HG03520 (cell line): ENCODE data around the gene IGSF6.
"Not testable (repeated sequence)": the region's sequence is repeated elsewhere in the genome, so short reads cannot be mapped to it uniquely, and the experiment has no call there.

Experiments
- ATAC-seq: cut with Tn5 transposase; IDR thresholded peaks from one replicate; pipeline ENCODE4 v1.9.1; 2021; ENCODE audit warnings: mild to moderate bottlenecking, moderate library complexity; ENCODE audit not compliant: unreplicated experiment

IGSF6 gene

DNA sequence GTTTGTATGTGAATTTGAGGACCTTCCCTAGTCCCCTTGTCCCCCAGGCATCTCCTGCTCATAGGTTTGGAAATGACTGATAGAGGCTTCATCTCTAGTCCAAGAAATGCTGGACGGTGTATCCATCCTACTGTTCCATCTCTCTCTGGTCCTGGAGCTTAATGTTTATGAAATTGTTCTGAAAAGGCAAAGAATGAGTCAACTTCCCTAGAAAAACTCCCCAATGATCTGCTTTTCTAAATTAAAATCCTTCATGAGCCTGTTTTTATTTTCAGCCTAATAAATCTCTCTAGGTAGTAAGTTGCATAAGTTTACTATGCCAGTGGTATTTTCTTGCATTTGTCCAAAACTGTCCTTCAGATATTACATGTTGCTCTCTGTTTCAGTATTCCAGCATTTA is 2.1 kb upstream of the IGSF6 start:
- ATAC-seq = no peak

DNA sequence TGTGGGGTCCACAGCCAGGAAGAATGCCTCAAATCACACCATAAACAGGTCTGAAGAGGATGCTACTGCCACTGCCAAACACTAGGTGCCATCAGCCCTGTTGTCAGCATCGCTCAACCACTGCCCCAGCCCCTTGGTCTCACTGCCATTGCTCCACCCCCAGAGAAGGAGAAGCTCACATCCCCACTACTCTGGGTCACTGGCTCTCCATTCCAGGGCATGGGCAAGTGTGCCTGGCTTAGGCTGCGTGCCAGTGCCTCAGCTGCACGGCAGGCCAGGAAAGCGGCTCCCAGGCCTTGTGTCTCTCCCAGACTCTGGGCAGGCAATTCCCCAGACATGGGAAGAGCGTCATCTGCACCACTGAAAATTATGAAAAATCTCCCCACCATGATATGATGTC is 1.2 kb upstream of the IGSF6 start:
- no peak for ATAC-seq

DNA sequence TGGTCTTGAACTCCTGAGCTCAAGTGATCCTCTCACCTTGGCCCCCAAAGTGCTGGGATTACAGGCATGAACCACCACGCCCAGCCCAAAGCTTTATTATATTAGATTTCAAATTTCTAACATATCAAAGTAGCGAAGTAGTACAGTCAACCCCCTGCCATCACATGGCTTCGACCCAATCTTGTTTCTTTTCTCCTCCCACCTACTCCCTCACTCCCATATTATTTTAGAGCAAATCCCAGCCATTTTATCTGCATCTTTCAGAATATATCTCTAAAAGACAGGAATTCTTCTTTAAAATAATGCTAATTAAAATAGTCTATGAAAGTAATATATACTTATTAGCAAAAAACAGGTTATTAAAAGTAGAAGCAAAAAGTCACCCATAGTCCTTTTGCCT is 893 bp downstream of the IGSF6 start:
- ATAC-seq = no peak

DNA sequence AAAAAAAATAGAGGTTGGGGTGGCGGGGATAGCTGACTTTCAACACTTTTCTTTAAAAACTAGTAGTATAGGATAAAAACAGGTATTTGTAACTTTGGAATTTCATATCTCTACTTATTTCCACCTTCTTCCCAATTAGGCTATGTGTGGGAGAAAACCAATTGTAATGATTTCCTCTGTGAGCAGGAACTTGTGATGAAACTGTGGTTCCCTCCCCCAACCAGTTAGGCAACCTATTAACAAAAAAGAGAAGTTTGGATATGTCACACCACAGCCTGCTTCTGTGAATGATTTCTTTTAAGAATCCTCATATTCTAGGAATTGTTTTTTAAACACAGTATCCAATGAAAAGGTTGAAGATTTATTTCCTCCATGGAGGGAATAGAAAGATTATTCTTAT is 1.9 kb downstream of the IGSF6 start:
- no peak for ATAC-seq

DNA sequence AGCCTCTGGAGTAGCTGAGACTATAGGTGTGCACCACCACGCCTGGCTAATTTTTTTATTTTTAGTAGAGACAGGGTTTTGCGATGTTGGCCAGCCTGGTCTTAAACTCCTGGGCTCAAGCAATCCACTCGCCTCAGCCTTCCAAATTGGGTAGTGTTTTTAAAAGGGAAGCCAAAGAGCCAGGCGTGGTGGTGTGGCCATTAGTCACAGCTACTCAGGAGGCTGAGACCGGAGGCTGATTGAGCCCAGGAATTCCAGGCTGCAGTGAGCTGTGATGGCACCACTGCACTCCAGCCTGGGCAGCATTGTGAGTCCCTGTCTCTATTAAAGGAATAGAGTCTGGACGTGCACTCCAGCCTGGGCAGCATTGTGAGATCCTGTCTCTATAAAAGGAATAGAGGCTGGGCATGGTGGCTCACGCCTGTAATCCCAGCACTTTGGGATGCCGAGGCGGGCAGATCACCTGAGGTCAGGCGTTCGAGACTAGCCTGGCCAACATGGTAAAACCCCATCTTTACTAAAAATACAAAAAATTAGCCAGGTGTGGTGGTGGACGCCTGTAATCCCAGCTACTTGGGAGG is 2.5 kb downstream of the IGSF6 start:
- ATAC-seq = not testable (repeated sequence)

DNA sequence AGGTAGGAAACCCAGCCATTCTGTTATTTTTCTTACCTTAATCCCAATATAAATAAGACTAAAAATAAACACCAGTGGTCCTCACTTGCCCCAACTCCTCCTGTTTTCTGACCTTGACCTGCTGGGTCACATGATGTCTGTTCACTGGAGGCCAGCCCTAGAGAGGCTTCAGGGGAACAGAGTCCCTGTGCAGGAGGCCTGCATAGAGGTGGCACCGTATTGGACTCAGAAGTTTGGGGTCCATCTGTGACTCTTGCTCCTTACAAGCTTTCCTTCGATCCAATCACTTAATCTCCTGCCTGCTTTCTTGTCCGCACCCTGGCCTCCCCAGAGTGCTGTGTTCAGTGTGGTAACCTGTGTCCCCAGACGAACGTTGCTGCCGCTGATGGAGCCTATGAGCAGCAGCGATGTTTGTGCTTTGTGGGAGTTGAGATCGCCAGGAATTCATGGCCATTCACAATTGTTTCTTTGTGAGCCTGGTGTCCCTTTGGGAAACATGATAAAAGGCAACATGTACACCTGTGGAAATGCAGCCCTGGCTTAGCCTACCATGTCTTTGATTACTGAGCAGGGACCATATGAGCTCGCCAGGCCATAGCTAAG is 4.7 kb downstream of the IGSF6 start:
- ATAC-seq = no peak

DNA sequence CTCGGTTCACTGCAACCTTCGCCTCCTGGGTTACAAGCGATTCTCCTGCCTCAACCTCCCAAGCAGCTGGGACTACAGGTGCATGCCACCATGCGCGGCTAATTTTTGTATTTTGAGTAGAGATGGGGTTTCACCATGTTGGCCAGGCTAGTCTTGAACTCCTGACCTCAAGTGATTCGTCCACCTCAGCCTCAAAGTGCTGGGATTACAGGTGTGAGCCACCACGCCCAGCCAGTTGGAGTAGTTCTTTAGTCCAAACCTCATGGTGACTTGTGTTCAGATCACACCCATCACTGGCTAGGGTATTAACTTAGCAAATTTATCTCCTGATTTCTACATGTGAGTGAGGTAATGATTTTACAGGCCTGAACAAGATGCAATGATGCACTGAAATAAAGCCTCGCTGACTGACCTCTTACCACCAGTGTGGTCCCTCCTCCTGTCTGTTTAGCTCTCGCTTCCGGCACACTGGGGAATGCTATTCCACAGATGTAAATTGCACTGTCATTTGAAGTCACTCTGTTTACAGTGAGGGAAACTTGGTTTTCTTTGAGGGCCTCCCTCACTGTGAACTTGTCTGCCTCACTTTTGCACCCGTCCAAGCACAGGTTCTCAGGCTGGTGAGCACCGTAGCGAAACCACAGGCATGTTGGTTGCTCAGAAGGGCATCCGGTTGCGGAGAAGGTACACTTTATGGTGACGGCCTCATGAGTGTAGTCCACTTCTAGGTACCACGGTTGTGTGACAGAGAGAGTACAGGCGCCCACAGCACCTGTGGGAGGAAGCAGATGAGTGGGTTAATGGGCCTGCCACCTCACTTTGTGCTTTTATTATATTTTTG is 5.5 kb downstream of the IGSF6 start:
- peak; percentile 85 for ATAC-seq

DNA sequence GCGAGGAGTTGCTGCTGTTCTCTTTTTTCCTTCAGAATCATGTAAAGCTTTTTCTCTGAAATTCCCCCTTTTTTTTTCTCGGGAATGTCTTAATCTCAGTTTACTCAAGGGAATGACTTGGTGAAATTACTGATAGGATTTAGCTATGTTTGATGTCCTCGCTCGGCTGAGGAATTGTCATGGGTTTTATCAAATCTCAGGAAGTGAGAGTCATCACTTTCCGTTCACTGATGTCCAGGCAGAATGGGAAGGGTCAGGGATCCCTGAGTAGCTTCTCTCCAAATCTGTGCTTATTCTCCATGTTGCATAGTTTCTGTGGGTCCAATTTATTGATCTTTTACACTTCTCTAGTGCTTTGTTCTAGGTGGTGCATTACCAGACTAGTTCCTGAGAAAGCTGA is 6.3 kb downstream of the IGSF6 start:
- no peak for ATAC-seq

DNA sequence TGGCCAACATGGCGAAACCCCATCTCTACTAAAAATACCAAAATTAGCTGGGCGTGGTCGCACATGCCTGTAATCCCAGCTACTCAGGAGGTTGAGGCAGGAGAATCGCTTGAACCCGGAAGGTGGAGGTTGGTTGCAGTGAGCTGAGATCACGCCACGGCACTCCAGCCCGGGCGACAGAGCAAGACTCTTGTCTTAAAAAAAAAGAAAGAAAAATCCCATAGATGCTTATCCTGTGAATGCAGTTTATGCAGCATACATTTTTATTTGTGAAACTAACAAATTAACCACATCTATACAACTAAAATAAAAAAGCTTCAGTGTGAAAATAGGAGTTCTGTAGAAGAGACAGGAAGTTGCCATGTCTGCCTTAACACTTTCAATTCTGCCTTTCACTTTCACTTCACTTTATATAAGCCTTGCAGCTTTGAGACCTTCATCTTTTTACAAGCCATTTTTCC is 7.1 kb downstream of the IGSF6 start:
- ATAC-seq = no peak

DNA sequence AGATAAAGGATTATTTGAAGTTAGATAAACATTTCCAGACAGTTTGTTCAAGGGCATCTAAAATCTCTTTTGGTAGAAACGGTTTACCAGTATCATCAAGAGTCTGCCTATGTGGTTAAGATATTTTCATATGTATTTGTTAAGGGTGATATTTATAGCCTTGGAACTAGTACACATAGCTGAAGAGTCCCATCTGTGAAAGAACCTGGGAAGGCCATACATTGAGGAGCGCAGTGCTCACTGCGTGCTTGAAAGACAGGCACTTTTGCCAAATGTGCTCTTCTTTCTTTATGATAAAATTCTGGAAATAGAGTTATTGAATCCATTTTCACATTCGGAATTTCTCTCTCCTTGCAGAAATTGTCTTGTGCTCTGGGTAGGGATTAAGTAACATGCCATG is 7.7 kb downstream of the IGSF6 start:
- ATAC-seq = no peak

DNA sequence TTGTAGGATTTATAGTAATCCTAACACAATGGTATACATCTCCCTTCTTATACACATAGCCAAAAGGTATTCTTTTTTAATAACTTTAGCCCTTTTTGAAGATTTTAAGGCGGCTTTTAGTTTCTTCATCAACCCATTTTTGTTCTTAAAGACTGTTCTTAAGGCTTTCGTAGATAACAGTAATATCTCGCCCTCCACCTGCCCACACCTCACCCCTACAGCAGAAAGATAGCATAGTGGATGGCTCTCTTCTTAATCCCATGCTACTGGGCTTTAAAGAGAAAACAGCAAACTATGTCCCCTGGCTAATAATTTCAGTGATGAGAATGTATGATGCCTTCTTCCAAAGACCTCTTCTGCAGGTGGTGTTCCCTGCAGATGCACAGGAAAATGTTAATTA is 8.6 kb downstream of the IGSF6 start:
- ATAC-seq = no peak

DNA sequence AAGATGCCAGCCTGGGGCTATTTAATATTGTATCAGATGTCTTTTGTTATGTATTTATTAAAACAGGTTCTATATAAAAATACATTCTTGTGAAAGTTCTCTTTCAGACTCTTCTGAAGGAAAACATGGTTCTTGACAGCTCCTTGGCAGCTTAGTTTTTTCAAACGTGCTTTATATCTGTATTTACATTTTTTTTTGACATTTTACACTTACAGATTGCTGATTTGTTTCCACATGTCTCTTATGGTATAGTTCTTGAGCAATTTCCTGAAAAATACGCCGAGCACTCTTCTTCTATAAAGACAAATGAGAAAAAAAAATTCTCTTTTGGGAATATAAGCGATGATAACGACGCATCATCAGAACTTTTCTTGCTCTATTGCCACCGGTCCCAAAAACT is 9.5 kb downstream of the IGSF6 start:
- no peak for ATAC-seq

DNA sequence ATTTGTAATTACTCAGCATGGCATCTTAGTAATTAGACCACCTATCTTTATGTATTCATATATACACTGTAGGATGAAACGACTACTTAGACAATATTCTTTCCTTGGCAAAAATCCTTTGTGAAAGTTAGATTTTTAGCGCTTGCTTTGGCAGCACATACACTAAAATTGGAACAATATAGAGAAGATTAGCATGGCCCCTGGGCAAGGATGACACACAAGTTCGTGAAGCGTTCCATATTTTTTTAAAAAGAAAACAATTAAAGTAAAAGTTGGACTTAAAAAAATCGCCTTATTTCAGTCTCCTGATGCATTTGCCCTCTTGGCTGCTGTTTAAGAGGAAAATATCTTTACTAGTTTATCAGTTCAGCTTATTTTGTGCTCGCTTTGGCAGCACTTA is 10.5 kb downstream of the IGSF6 start:
- no peak for ATAC-seq

DNA sequence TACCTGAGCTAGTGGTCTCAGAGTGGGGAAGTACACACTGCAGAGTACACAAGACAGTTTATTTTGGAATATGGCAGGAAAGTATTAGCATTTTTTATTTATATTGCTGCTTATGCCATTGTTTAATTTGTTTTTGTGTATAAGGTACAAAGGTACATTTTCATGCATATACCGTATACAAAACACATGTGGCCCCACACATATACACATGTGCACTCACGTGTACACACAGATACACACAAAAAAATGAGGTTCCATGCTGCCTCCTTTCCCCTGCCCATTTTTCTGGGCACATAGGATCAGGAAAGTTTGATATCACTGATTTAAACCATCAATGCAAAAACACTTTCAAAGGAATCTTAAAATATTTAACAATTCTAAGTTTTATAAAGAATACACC is 12.9 kb downstream of the IGSF6 start:
- no peak for ATAC-seq

DNA sequence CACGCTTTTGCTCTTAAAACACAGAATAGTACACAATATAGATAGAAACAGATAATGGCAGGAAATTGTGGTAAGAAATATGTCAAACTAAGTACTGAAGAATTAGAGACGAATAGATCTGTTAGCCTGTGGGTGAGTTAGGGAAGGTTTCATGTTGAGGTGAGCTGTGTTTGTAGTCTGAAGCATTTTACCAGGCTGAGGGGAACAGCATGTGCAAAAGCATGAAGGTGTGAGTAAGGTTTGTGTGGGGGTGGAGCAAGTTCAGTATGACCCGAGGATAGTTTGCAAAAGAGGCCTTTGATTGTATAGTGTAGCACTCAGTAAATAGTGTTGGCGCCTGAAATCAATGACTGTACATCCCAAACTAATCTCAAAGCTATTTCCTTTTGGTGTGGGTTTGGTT is 13.8 kb downstream of the IGSF6 start:
- ATAC-seq = no peak

DNA sequence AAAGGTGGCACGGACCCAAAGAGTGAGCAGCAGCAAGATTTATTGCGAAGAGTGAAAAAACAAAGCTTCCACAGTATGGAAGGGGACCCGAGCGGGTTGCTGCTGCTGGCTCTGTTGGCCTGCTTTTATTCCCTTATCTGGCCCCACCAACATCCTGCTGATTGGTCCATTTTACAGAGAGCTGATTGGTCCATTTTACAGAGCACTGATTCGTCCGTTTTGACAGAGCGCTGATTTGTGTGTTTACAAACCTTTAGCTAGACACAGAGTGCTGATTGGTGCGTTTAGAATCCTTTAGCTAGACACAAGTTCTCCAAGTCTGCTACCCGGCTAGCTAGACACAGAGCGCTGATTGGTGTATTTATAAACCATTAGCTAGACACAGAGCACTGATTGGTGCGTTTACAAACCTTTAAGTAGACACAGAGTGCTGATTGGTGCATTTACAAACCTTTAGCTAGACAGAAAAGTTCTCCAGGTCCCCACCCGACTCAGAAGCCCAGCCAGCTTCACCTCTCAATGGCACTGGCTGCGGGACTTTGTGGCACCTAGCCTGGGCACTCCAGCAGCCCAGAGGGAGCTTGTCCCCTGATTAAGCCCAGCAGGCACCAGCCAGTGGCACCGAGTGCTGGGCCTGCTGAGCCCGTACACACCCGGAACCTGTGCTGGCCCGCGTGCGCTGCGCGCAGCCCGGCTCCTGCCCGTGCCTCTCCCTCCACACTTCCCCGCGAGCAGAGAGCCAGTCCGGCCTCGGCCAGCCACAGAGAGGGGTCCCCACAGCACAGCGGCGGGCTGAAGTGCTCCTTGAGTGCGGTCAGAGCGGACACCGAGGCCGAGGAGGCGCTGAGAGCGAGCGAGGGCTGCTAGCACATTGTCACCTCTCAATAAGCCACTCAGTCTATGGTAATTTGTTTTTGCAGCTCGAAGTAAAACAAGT is 15.1 kb downstream of the IGSF6 start:
- ATAC-seq = no peak

DNA sequence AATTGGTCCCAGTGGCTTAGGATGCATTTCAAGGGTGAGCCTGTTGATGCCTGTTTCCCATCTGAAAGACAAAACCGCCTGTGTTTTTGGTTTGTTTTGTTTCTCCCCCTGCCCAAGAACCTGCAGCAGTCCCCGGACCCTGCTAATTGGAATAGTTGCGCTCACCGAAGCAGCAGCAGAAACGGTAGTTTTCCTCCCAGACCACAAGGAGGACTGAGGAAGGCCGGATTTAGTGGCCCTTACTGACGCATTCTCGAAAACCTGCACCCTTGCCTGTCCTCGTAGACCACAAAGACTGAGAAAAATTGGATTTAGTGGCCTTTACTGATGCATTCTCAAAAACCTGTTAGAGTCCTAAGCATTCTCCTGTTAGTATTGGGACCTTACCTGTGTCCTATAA is 16.7 kb downstream of the IGSF6 start:
- not testable (repeated sequence) for ATAC-seq

DNA sequence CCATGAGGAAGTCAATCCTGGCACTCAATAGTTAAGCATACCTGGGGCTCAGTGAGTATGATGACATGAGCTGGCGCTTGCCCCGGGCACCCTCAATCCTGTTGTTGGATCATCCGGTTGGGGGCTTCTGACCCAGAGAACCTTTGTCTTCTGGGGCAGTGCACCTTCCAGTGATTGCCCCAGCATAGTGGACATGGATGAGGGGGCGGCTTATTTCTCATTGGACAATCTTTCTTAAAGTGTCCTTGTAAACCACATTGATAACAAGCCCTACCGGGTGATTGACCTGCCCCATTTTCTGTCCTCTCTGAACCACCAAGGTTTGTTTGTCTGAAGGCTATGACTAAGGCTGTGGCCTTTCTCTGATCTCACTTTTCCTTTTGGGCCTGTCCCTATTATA is 18.2 kb downstream of the IGSF6 start:
- ATAC-seq = no peak

DNA sequence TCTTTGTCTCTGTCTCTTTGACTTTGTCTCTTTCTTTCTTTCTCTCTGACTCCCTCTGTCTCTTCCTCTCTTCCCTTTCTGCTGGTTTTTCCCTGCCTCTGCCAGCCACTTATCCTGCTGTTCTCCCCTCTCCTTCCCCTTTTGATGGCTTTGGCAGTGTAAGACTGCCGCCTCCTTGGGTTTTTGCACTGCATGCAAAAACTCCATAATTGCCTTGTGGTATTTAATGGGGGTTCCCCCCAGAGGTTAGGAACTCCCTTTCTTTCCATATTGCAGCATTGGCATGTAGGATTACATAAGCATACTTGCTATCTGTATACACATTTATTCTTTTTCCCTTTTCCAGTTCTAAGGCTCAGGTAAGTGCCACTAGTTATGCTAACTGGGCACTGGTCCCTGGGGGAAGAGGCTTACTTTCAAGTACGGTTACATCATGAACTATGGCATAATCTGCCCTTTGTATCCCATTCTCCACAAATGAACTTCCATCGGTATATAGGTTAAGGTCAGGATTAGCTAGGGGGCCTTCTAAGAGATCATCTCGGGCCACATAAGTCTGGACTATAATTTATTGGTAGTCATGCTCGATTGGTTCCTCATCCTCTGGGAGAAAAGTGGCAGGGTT is 20.3 kb downstream of the IGSF6 start:
- ATAC-seq = not testable (repeated sequence)

DNA sequence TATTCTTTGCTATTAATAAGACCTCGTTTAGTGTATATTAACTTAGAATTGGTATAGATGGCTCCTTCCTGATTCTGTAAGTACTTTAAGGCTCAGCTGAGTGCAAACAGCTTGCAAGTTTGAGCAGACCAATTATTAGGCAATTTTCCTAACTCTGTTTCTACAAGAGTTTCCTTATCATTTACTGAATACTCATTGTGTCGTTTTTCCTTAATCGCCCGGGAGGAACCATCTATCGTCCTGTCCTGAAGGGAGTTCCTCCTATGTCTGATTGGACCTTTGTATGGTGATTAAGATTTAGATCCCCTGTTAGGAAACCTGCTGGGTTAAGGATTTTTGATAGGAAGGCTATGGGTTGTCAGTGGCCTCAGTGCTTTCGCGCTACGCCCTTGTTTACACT is 21.0 kb downstream of the IGSF6 start:
- not testable (repeated sequence) for ATAC-seq

DNA sequence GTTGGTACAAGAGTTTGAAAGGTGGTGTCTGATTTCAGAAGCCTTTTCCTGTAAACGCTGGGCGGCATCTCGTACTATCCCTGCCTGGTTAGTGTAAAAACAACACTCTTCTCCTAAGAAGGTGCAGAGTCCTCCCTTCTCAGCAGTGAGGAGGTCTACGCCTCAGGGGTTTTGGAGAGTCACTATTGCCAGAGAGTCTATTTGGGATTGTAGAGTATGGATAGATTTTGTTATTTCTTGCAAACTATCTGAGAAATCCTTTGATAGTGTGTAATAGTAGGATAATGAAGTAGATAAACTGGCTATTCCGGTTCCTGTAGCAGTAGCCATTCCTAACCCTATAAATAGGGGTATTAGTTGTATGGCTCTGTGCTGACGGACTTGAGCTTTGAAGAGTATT is 21.5 kb downstream of the IGSF6 start:
- ATAC-seq = not testable (repeated sequence)
